GM23338 (cell line): ENCODE results near the gene BMP5. TPM values are rescaled to one million over a fixed set of nuclear protein-coding genes. Genes with fewer than 3 reads are reported as not detected.

Source experiments
- ATAC-seq: fragments of 200-7000 bp; cut with Tn5 transposase; 3 replicates; pipeline ENCODE4 v1.9.1; 2020
- DNase-seq: peaks from one replicate; pipeline ENCODE4 v3.0.0-alpha.2; 2015; ENCODE audit warnings: low spot score
- H2AFZ ChIP-seq: fragments of 200-600 bp; sonication (generic); 2 replicates; pipeline ENCODE4 v1.8.0; 2016; ENCODE audit warnings: antibody characterized with exemption, mild to moderate bottlenecking, moderate library complexity
- H3F3A ChIP-seq: fragments of 200-600 bp; sonication (generic); replicated peaks from 2 replicates; pipeline ENCODE4 v1.8.0; 2017; ENCODE audit warnings: antibody characterized with exemption, mixed run types, low read depth
- H3K27ac ChIP-seq: fragments of 200-600 bp; sonication (generic); 2 replicates; pipeline ENCODE4 v1.6.1; 2016; ENCODE audit warnings: low read depth
- H3K27me3 ChIP-seq: fragments of 200-600 bp; sonication (generic); 2 replicates; pipeline ENCODE4 v1.8.0; 2016; ENCODE audit warnings: mild to moderate bottlenecking, mixed run types, moderate library complexity; ENCODE audit not compliant: insufficient read depth
- H3K36me3 ChIP-seq: fragments of 200-600 bp; sonication (generic); 2 replicates; pipeline ENCODE4 v1.8.0; 2016; ENCODE audit warnings: mild to moderate bottlenecking; ENCODE audit not compliant: insufficient read depth
- H3K4me1 ChIP-seq: fragments of 200-600 bp; sonication (generic); 2 replicates; pipeline ENCODE4 v1.8.0; 2016; ENCODE audit warnings: mild to moderate bottlenecking, moderate library complexity; ENCODE audit not compliant: insufficient read depth
- H3K4me2 ChIP-seq: fragments of 200-600 bp; sonication (generic); 2 replicates; pipeline ENCODE4 v1.7.1; 2017; ENCODE audit warnings: mixed run types
- H3K4me3 ChIP-seq: fragments of 200-600 bp; sonication (generic); 2 replicates; pipeline ENCODE4 v1.6.1; 2016; ENCODE audit warnings: mixed run types
- H3K79me2 ChIP-seq: fragments of 200-600 bp; sonication (generic); replicated peaks from 2 replicates; pipeline ENCODE4 v1.8.0; 2017; ENCODE audit warnings: mild to moderate bottlenecking; ENCODE audit not compliant: insufficient read depth
- H3K9me2 ChIP-seq: fragments of 200-600 bp; sonication (generic); 2 replicates; pipeline ENCODE4 v1.8.0; 2017; ENCODE audit not compliant: insufficient read depth
- H4K20me1 ChIP-seq: fragments of 200-600 bp; sonication (generic); replicated peaks from 2 replicates; pipeline ENCODE4 v1.8.0; 2017; ENCODE audit warnings: mild to moderate bottlenecking; ENCODE audit not compliant: insufficient read depth
- H3K27ac Mint-ChIP-seq: 2 replicates; pipeline ENCODE4 v1.8.0; 2020; ENCODE audit warnings: inconsistent platforms, mild to moderate bottlenecking, moderate library complexity, mixed read lengths
- H3K27me3 Mint-ChIP-seq: 3 replicates; pipeline ENCODE4 v1.8.0; 2022; ENCODE audit warnings: low read depth, mild to moderate bottlenecking, moderate library complexity, mixed read lengths, inconsistent platforms; ENCODE audit not compliant: insufficient read depth, poor library complexity
- H3K36me3 Mint-ChIP-seq: 3 replicates; pipeline ENCODE4 v1.8.0; 2021; ENCODE audit warnings: low read depth, mild to moderate bottlenecking, inconsistent platforms, moderate library complexity, mixed read lengths
- H3K4me1 Mint-ChIP-seq: 3 replicates; pipeline ENCODE4 v1.8.0; 2020; ENCODE audit warnings: mild to moderate bottlenecking, inconsistent platforms, mixed read lengths
- H3K4me3 Mint-ChIP-seq: 3 replicates; pipeline ENCODE4 v1.8.0; 2021; ENCODE audit warnings: moderate library complexity, mild to moderate bottlenecking, inconsistent platforms, mixed read lengths
- H3K9me3 Mint-ChIP-seq: 3 replicates; pipeline ENCODE4 v1.8.0; 2020; ENCODE audit warnings: moderate library complexity, mild to moderate bottlenecking, inconsistent platforms, mixed read lengths
- CREB1 ChIP-seq: fragments of 250-450 bp; sonication (Bioruptor Pico); IDR thresholded peaks from 2 replicates; pipeline ENCODE4 v1.5.0; 2020; ENCODE audit warnings: low read depth, mild to moderate bottlenecking, moderate library complexity
- ETS1 ChIP-seq: IDR thresholded peaks from 2 replicates; pipeline ENCODE4 v1.6.1; 2016; ENCODE audit warnings: antibody characterized with exemption
- EZH2phosphoT487 ChIP-seq: fragments of 200-600 bp; sonication (generic); IDR thresholded peaks from one replicate; pipeline ENCODE4 v1.8.1; 2018; ENCODE audit warnings: antibody characterized with exemption; ENCODE audit not compliant: unreplicated experiment
- JUNB ChIP-seq: IDR thresholded peaks from one replicate; pipeline ENCODE4 v1.6.1; 2016; ENCODE audit warnings: antibody characterized with exemption; ENCODE audit not compliant: unreplicated experiment
- REST ChIP-seq: IDR thresholded peaks from one replicate; pipeline ENCODE4 v1.6.1; 2018; ENCODE audit warnings: antibody characterized with exemption; ENCODE audit not compliant: unreplicated experiment
- ZNF331 ChIP-seq: fragments of 250-450 bp; sonication (Bioruptor Pico); IDR thresholded peaks from 2 replicates; pipeline ENCODE4 v1.5.0; 2020; ENCODE audit warnings: low read depth, mild to moderate bottlenecking, moderate library complexity
- ZNF462 ChIP-seq: fragments of 250-450 bp; sonication (Bioruptor Pico); IDR thresholded peaks from 2 replicates; pipeline ENCODE4 v1.5.0; 2020; ENCODE audit warnings: mild to moderate bottlenecking, moderate library complexity
- polyA plus RNA-seq: library from polyadenylated mRNA; unstranded; fragments of >200 nt; fragmentation: Nextera tagmentation; extraction: Ambion mirVana; gene quantifications from 2 replicates; pipeline ENCODE4 v1.2.1, GENCODE V29; 2016
- total RNA-seq: library from RNA; depleted of rRNA; stranded (reverse); fragments of >200 nt; shearing (Covaris generic); gene quantifications from 2 replicates; pipeline ENCODE4 v1.2.3, GENCODE V29; 2014
- TF ChIP-seq, protein P1 (sequence below), 2 experiments: fragments of 200-600 bp in 1 of 2; sonication (generic) in 1 of 2; conservative IDR thresholded peaks; 2 replicates each; pipeline versions ENCODE4 v1.5.1 to v1.6.1; 2016 to 2017; ENCODE audit warnings: antibody characterized with exemption in 2 of 2, low read depth in 2 of 2, mild to moderate bottlenecking in 2 of 2, moderate library complexity in 1 of 2

Gene BMP5
- total and polyA plus RNA-seq, 2 experiments from 2014 or later, result 0.06 to 0.07 TPM

DNA sequence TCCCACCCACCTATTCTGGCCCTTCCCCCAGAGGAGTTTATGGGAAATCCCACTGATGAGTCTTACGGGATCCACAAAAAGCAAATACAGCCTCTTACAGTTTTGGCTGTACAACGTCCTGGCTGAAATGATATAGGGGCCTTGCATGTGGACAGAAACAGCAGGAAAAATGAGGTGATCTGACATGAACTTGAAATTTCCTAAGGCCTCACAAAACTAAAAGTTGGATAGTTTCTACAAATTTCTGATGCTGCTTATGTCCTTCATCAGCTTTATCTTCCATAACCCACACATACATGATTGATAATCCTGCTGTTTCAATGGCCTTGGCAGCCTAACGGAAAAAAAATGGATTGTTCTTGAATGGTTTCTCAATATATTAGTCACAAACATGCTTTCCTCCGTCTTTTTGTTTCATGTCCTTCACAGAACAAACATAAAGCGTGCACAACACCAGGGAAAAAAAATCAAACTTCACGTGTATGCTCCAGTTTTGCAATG, 118.8 kb downstream of the BMP5 start:
- H3K4me1 ChIP-seq, result no peaks in the 10 kb centered on the region
- H4K20me1 ChIP-seq, result no peaks in the 10 kb centered on the region
- H3K27ac Mint-ChIP-seq, result no peak overlapping the region
- no peak for TF ChIP-seq CREB1 (CRISPR knock-in tag)
- no peak for TF ChIP-seq EZH2phosphoT487
- TF ChIP-seq, protein P1, sequence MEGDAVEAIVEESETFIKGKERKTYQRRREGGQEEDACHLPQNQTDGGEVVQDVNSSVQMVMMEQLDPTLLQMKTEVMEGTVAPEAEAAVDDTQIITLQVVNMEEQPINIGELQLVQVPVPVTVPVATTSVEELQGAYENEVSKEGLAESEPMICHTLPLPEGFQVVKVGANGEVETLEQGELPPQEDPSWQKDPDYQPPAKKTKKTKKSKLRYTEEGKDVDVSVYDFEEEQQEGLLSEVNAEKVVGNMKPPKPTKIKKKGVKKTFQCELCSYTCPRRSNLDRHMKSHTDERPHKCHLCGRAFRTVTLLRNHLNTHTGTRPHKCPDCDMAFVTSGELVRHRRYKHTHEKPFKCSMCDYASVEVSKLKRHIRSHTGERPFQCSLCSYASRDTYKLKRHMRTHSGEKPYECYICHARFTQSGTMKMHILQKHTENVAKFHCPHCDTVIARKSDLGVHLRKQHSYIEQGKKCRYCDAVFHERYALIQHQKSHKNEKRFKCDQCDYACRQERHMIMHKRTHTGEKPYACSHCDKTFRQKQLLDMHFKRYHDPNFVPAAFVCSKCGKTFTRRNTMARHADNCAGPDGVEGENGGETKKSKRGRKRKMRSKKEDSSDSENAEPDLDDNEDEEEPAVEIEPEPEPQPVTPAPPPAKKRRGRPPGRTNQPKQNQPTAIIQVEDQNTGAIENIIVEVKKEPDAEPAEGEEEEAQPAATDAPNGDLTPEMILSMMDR (conservative IDR thresholded peaks at IDR 0.05; ENCODE audit: low read depth in 2 of 2), result no peak
- TF ChIP-seq JUNB, result no peak
- no peak for TF ChIP-seq ZNF331 (CRISPR knock-in tag)
- TF ChIP-seq REST, result no peak
- TF ChIP-seq ETS1, result no peak
- TF ChIP-seq ZNF462, result no peak
- no peaks in the 10 kb centered on the region for H3K4me1 Mint-ChIP-seq
- no peak overlapping the region for H3K4me3 Mint-ChIP-seq
- no peaks in the 10 kb centered on the region for H3F3A ChIP-seq
- no peaks in the 10 kb centered on the region for H3K79me2 ChIP-seq
- H3K27ac ChIP-seq, result no peak overlapping the region
- H3K9me3 Mint-ChIP-seq, result no peaks in the 10 kb centered on the region
- no peaks in the 10 kb centered on the region for H3K9me2 ChIP-seq
- H2AFZ ChIP-seq, result no peak overlapping the region
- H3K4me3 ChIP-seq, result no peak overlapping the region
- H3K27me3 Mint-ChIP-seq, result no peaks in the 10 kb centered on the region
- DNase-seq, result no peak
- no peaks in the 10 kb centered on the region for H3K36me3 Mint-ChIP-seq
- no peak overlapping the region for H3K4me2 ChIP-seq
- H3K36me3 ChIP-seq, result no peaks in the 10 kb centered on the region
- no peak for ATAC-seq
- H3K27me3 ChIP-seq, result no peaks in the 10 kb centered on the region
